GM12878 (cell line): Measurements from ENCODE around the gene XPO1. TPM values are rescaled to one million over a fixed set of nuclear protein-coding genes. Genes with fewer than 3 reads are reported as not detected.

Experiments used
- ATAC-seq: fragments of 200-7000 bp; cut with Tn5 transposase; 3 replicates; pipeline ENCODE4 v1.9.1; 2020; ENCODE audit warnings: mild to moderate bottlenecking, moderate library complexity
- BruUV-seq: library from RNA; stranded (reverse); fragments of 400-500 nt; replicated peaks from 2 replicates; lab custom pipeline; 2021; lab: Mats Ljungman, UMichigan
- CTCF ChIA-PET: fragments of 300-600 bp; sonication (Branson Sonifier 250); formaldehyde crosslinking; extraction: SDS; loops from one replicate; lab custom pipeline; 2021; ENCODE audit warnings: inconsistent platforms; lab: Yijun Ruan, JAX
- POLR2A ChIA-PET: fragments of 350-600 bp; formaldehyde crosslinking; extraction: SDS; loops from one replicate; lab custom pipeline; 2021; ENCODE audit warnings: inconsistent platforms; lab: Charles Lee
- RAD21 ChIA-PET: fragments of 300-600 bp; sonication (Branson Sonifier 250); formaldehyde crosslinking; loops from one replicate; lab custom pipeline; 2023; ENCODE audit warnings: antibody characterized with exemption; ENCODE audit not compliant: unreplicated experiment; lab: Charles Lee
- SMC1A ChIA-PET: fragments of 300-600 bp; sonication (Branson Sonifier 250); formaldehyde crosslinking; loops from one replicate; lab custom pipeline; 2023; ENCODE audit not compliant: unreplicated experiment, uncharacterized antibody; lab: Charles Lee
- DNase-seq: peaks from one replicate; pipeline ENCODE4 v3.0.0-alpha.2; 2011; ENCODE audit warnings: low read depth, low spot score
- FAIRE-seq: peaks from 3 replicates; lab custom pipeline; 2011; peaks lifted over from hg19 to GRCh38; lab: Jason Lieb, UNC
- H2AFZ ChIP-seq: 2 replicates; pipeline ENCODE4 v1.6.0; 2011; ENCODE audit warnings: low read depth, low read length, control low read depth; ENCODE audit not compliant: control insufficient read depth
- H3K27ac ChIP-seq: 2 replicates; pipeline ENCODE4 v1.5.1; 2011; ENCODE audit warnings: control low read depth; ENCODE audit not compliant: control insufficient read depth, insufficient read depth
- H3K27me3 ChIP-seq, 2 experiments: replicated peaks in 1 of 2; 2 replicates each; pipeline versions ENCODE4 v1.6.0 to v1.6.1; 2011; ENCODE audit warnings: low read length in 1 of 2; ENCODE audit not compliant: control insufficient read depth in 2 of 2, insufficient read depth in 2 of 2
- H3K36me3 ChIP-seq, 2 experiments: 2 replicates each; pipeline ENCODE4 v1.5.1; 2011; ENCODE audit warnings: low read length in 1 of 2; ENCODE audit not compliant: control insufficient read depth in 2 of 2, insufficient read depth in 2 of 2
- H3K4me1 ChIP-seq: 2 replicates; pipeline ENCODE4 v1.6.1; 2011; ENCODE audit warnings: mild to moderate bottlenecking, low read length, moderate library complexity, mixed read lengths; ENCODE audit not compliant: control insufficient read depth, insufficient read depth
- H3K4me2 ChIP-seq: 2 replicates; pipeline ENCODE4 v1.6.0; 2011; ENCODE audit warnings: control low read depth; ENCODE audit not compliant: control insufficient read depth, insufficient read depth
- H3K4me3 ChIP-seq: fragments of 200-600 bp; sonication (generic); 2 replicates; pipeline ENCODE4 v1.5.1; 2016
- H3K79me2 ChIP-seq: 2 replicates; pipeline ENCODE4 v1.6.0; 2011; ENCODE audit warnings: low read length; ENCODE audit not compliant: control insufficient read depth, insufficient read depth
- H3K9ac ChIP-seq: 2 replicates; pipeline ENCODE4 v1.8.0; 2011; ENCODE audit warnings: low read length, control low read depth, mixed read lengths; ENCODE audit not compliant: control insufficient read depth, insufficient read depth
- H3K9me3 ChIP-seq: replicated peaks from 3 replicates; pipeline ENCODE4 v1.5.1; 2011; ENCODE audit warnings: mild to moderate bottlenecking, low read length; ENCODE audit not compliant: control insufficient read depth, insufficient read depth
- H4K20me1 ChIP-seq: 2 replicates; pipeline ENCODE4 v1.6.0; 2011; ENCODE audit not compliant: control insufficient read depth, insufficient read depth
- ATF7 ChIP-seq: fragments of 450-650 bp; IDR thresholded peaks from 2 replicates; pipeline ENCODE4 v1.6.1; 2016; ENCODE audit warnings: low read depth, mild to moderate bottlenecking
- BRCA1 ChIP-seq: IDR thresholded peaks from 2 replicates; pipeline ENCODE4 v1.6.1; 2011; ENCODE audit warnings: low read depth, low read length, improper control_type of control experiment
- CHD2 ChIP-seq: IDR thresholded peaks from 2 replicates; pipeline ENCODE4 v1.6.1; 2011; ENCODE audit warnings: low read depth, low read length, improper control_type of control experiment, borderline replicate concordance
- HCFC1 ChIP-seq: fragments of 150-350 bp; IDR thresholded peaks from 2 replicates; pipeline ENCODE4 v1.6.1; 2014; ENCODE audit warnings: low read length
- HDAC2 ChIP-seq: fragments of 200-600 bp; sonication (generic); IDR thresholded peaks from 2 replicates; pipeline ENCODE4 v1.6.1; 2017
- NR2F1 ChIP-seq: fragments of 450-650 bp; conservative IDR thresholded peaks from 2 replicates; pipeline ENCODE4 v1.6.1; 2017; ENCODE audit warnings: mild to moderate bottlenecking
- RAD51 ChIP-seq: fragments of 450-650 bp; IDR thresholded peaks from 2 replicates; pipeline ENCODE4 v1.6.1; 2016; ENCODE audit warnings: moderate library complexity, mild to moderate bottlenecking, inconsistent platforms
- RCOR1 ChIP-seq: conservative IDR thresholded peaks from 2 replicates; pipeline ENCODE4 v1.6.1; 2012; ENCODE audit warnings: low read depth, low read length, improper control_type of control experiment
- STAT3 ChIP-seq: IDR thresholded peaks from 2 replicates; pipeline ENCODE4 v1.6.1; 2011; ENCODE audit warnings: low read depth, low read length, improper control_type of control experiment
- ZNF274 ChIP-seq: IDR thresholded peaks from one replicate; pipeline ENCODE4 v1.8.0; 2011; ENCODE audit not compliant: insufficient read length, insufficient read depth
- WGBS: methylation state at CpG from one replicate; pipeline ENCODE4 v1.1.6; 2016; ENCODE audit warnings: low lambda C conversion rate; ENCODE audit not compliant: insufficient replicate concordance, insufficient coverage; ENCODE audit errors: missing lambda C conversion rate; 5-methylcytosine and 5-hydroxymethylcytosine counted together
- in situ Hi-C: fragments of 300-500 bp; cut with MboI; formaldehyde crosslinking; loops from 9 replicates; pipeline ENCODE4 v1.14.3; 2018; ENCODE audit warnings: mixed read lengths
- intact Hi-C: fragments of 100-400 bp; cut with micrococcal nuclease; formaldehyde crosslinking; loops from one replicate; pipeline ENCODE4 v1.14.2; 2022; ENCODE audit not compliant: unreplicated experiment
- polyA plus RNA-seq, 11 experiments: library from polyadenylated mRNA; depleted of rRNA in 4 of 11; unstranded in 6 of 11; stranded (reverse) in 5 of 11; fragments of >200 nt; fragmentation: Nextera tagmentation in 4 of 11; fragmentation: Illumina TruSeq in 1 of 11; extraction: Ambion mirVana in 4 of 11; extraction: Trizol in 1 of 11; gene quantifications; 1 replicate in 1 of 11; 2 replicates in 10 of 11; pipeline versions ENCODE4 v1.2.1 to v1.2.3, GENCODE V29; 2011 to 2016; ENCODE audit warnings: inconsistent platforms in 2 of 11, missing spikeins in 2 of 11, low read depth in 1 of 11
- total RNA-seq, 4 experiments: library from RNA; depleted of rRNA in 3 of 4; stranded (reverse); fragments of >200 nt in 3 of 4; fragmentation: Illumina TruSeq in 1 of 4; extraction: Trizol in 1 of 4; gene quantifications; 2 replicates each; pipeline versions ENCODE4 v1.2.1 to v1.2.3, GENCODE V29; 2013 to 2021
- TF ChIP-seq, protein P1 (sequence below): fragments of 450-650 bp; IDR thresholded peaks from 2 replicates; pipeline ENCODE4 v1.6.1; 2018; ENCODE audit warnings: mild to moderate bottlenecking, low read depth, moderate library complexity; ENCODE audit not compliant: partially characterized antibody
- TF ChIP-seq, protein P2 (sequence below): IDR thresholded peaks from 2 replicates; pipeline ENCODE4 v1.6.1; 2011; ENCODE audit warnings: mild to moderate bottlenecking, low read depth, low read length, moderate library complexity; ENCODE audit not compliant: insufficient replicate concordance
- TF ChIP-seq, protein P3 (sequence below): fragments of 450-650 bp; IDR thresholded peaks from 2 replicates; pipeline ENCODE4 v1.6.1; 2017; ENCODE audit warnings: borderline replicate concordance

Gene XPO1
- total and polyA plus RNA-seq, 10 of the 15 experiments (the other 5 are each of a cell fraction or from before 2014, with no cell fraction given): 57.3 to 216 (median 153) TPM

DNA sequence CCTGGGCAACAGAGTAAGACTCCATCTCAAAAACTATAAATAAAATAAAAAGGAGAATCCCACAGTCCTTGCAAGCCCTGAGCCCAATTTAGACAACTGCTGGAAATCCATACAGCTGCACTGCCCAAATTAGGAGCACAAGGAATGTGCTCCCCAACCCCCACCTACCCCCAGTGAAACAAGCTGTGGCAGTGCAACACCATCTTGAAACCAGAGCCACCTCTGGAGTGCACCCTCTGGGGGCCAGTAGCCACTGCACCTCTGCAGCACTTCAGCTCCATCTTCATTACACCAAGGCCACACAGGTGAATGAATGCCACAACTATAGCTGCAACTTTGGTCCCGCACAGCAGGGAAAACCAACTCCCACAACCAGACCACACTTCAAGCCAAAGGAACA lies 104.5 kb downstream of the XPO1 start:
- POLR2A ChIA-PET: interaction anchor here (0.8 to 1.8 kb wide), 4 partner anchors 9 to 39 kb away, joined by 4 to 5 read pairs (median 4); no protein-coding TSS in a partner anchor
- no peak for TF ChIP-seq HDAC2
- TF ChIP-seq, protein P1, sequence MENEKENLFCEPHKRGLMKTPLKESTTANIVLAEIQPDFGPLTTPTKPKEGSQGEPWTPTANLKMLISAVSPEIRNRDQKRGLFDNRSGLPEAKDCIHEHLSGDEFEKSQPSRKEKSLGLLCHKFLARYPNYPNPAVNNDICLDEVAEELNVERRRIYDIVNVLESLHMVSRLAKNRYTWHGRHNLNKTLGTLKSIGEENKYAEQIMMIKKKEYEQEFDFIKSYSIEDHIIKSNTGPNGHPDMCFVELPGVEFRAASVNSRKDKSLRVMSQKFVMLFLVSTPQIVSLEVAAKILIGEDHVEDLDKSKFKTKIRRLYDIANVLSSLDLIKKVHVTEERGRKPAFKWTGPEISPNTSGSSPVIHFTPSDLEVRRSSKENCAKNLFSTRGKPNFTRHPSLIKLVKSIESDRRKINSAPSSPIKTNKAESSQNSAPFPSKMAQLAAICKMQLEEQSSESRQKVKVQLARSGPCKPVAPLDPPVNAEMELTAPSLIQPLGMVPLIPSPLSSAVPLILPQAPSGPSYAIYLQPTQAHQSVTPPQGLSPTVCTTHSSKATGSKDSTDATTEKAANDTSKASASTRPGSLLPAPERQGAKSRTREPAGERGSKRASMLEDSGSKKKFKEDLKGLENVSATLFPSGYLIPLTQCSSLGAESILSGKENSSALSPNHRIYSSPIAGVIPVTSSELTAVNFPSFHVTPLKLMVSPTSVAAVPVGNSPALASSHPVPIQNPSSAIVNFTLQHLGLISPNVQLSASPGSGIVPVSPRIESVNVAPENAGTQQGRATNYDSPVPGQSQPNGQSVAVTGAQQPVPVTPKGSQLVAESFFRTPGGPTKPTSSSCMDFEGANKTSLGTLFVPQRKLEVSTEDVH: no peak
- no peak for TF ChIP-seq RCOR1
- TF ChIP-seq NR2F1: no peak
- no peak for TF ChIP-seq STAT3
- TF ChIP-seq, protein P2, sequence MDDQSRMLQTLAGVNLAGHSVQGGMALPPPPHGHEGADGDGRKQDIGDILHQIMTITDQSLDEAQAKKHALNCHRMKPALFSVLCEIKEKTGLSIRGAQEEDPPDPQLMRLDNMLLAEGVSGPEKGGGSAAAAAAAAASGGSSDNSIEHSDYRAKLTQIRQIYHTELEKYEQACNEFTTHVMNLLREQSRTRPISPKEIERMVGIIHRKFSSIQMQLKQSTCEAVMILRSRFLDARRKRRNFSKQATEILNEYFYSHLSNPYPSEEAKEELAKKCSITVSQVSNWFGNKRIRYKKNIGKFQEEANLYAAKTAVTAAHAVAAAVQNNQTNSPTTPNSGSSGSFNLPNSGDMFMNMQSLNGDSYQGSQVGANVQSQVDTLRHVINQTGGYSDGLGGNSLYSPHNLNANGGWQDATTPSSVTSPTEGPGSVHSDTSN: no peak
- TF ChIP-seq CHD2: no peak
- no peak for TF ChIP-seq BRCA1
- TF ChIP-seq RAD51: no peak
- no peak for TF ChIP-seq ZNF274
- no peak for TF ChIP-seq HCFC1
- TF ChIP-seq, protein P3, sequence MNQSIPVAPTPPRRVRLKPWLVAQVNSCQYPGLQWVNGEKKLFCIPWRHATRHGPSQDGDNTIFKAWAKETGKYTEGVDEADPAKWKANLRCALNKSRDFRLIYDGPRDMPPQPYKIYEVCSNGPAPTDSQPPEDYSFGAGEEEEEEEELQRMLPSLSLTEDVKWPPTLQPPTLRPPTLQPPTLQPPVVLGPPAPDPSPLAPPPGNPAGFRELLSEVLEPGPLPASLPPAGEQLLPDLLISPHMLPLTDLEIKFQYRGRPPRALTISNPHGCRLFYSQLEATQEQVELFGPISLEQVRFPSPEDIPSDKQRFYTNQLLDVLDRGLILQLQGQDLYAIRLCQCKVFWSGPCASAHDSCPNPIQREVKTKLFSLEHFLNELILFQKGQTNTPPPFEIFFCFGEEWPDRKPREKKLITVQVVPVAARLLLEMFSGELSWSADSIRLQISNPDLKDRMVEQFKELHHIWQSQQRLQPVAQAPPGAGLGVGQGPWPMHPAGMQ: no peak
- TF ChIP-seq ATF7: no peak
- ATAC-seq (peak; percentile 53), DNase-seq (no peak), FAIRE-seq (no peak)
- 100% methylated on average over 1 of the region's 1 CpG for WGBS
- H3K9ac ChIP-seq: no peak overlapping the region
- H3K9me3 ChIP-seq: no peaks in the 10 kb centered on the region; the same call in 1 of the 3 replicates
- H3K4me1 ChIP-seq: peaks cover 28% of the 10 kb centered on the region
- intact Hi-C loops (no loop called here), in situ Hi-C loops (no loop called here)
- peaks cover 10% of the 10 kb centered on the region; the same call in 1 of the 2 replicates for H4K20me1 ChIP-seq
- H3K4me2 ChIP-seq: no peak overlapping the region
- H3K27me3 ChIP-seq: no peaks in the 10 kb centered on the region
- SMC1A ChIA-PET: interaction anchor here (0.8 to 4.5 kb wide), 8 partner anchors 9 to 67 kb away, joined by 3 to 16 read pairs (median 4); no protein-coding TSS in a partner anchor
- no TSS peak for BruUV-seq
- CTCF ChIA-PET: interaction anchor here (0.7 to 1.6 kb wide), 6 partner anchors 10 to 54 kb away, joined by 3 to 7 read pairs (median 4); no protein-coding TSS in a partner anchor
- RAD21 ChIA-PET: no interaction called here
- no peak overlapping the region for H3K4me3 ChIP-seq
- no peak overlapping the region for H3K27ac ChIP-seq
- no peak overlapping the region for H2AFZ ChIP-seq
- H3K79me2 ChIP-seq: peaks cover 85% of the 10 kb centered on the region
- no peaks in the 10 kb centered on the region for H3K36me3 ChIP-seq
